LNCAP (cell line): ENCODE data around the gene CUTC.

Experiments
- CTCF ChIP-seq: fragments of 450-650 bp; IDR thresholded peaks from 2 replicates; pipeline ENCODE4 v1.5.1; 2017; ENCODE audit warnings: mild to moderate bottlenecking

Gene CUTC

GRCh38 chr10:99732033-99732842, at the start of gene CUTC, which contains the start of gene COX15:
Gene CUTC (plus strand): TSS chr10:99732234. CDS start chr10:99732349, 115 bp downstream.
Gene COX15 (minus strand): TSS chr10:99732127. CDS start chr10:99732049, 78 bp downstream.
- peak; percentile 30; the same call in 1 of the 2 replicates for TF ChIP-seq CTCF

- TF ChIP-seq CTCF: 0 out of 2 replicates have a peak, but pooled peaks have one; percentile 16
Observed at GRCh38 chr10:99682752-99683151, 49.3 kb upstream of the CUTC start.

- no peak for TF ChIP-seq CTCF
Observed at GRCh38 chr10:99685597-99685967, 46.5 kb upstream of the CUTC start.

- TF ChIP-seq CTCF: no peak
Observed at GRCh38 chr10:99689461-99689860, 42.6 kb upstream of the CUTC start.

GRCh38 chr10:99693933-99694583, 38.0 kb upstream of the CUTC start:
- no peak for TF ChIP-seq CTCF

- no peak for TF ChIP-seq CTCF
Observed at GRCh38 chr10:99695761-99696160, 36.3 kb upstream of the CUTC start.

GRCh38 chr10:99698504-99699080, 33.4 kb upstream of the CUTC start:
- TF ChIP-seq CTCF: no peak
